Measurements from ENCODE around the gene FUT1. TPM values are rescaled to one million over a fixed set of nuclear protein-coding genes. Genes with fewer than 3 reads are reported as not detected.
A peak's percentile ranks its signal among the peaks of the same experiment; 100 is the strongest.

The FUT1 gene
- total and polyA plus RNA-seq, 3 experiments from 2014 or later: 0.09 TPM; not detected in 1

- Mint-ChIP-seq H3K27ac (peak overlapping the region in 2 of 8 donors; percentile 33 to 76), H3K9me3 (peaks cover 0 to 3% (median 0%) of the 10 kb centered on the region in 5 donors), H3K36me3 (peaks cover 0 to 5% (median 0%) of the 10 kb centered on the region in 3 donors), H3K4me3 (peak overlapping the region in 6 of 7 donors; percentile 18 to 81 (median 56)), H3K27me3 (no peaks in the 10 kb centered on the region), H3K4me1 (peaks cover 20 to 28% (median 22%) of the 10 kb centered on the region in 3 donors)
- DNase-seq: no peak
- Histone ChIP-seq H3K27ac (ENCODE audit: low read depth, low read length) (peak overlapping the region; percentile 70), H3K4me1 (ENCODE audit: insufficient read depth, low read length) (peaks cover 19% of the 10 kb centered on the region), H3K27me3 (ENCODE audit: insufficient read depth, low read length, poor library complexity, severe bottlenecking) (no peaks in the 10 kb centered on the region), H3K4me3 (ENCODE audit: low read length) (no peak overlapping the region), H3K36me3 (ENCODE audit: insufficient read depth, low read length) (no peaks in the 10 kb centered on the region), H3K9me3 (ENCODE audit: low read length) (no peaks in the 10 kb centered on the region)
- CTCF ChIA-PET: interaction anchor here (1.3 kb wide), 1 partner anchor 9 kb away, joined by 6 read pairs; no protein-coding TSS in a partner anchor
- POLR2A ChIA-PET: no interaction called here
These were observed 36.7 kb downstream of the FUT1 start for GRCh38 chr19:48715681-48716171.

- no peaks in the 10 kb centered on the region for H3K36me3 ChIP-seq (ENCODE audit: insufficient read depth, low read length)
- Mint-ChIP-seq H3K4me3 (peak overlapping the region; percentile 74 to 91 (median 81)), H3K9me3 (peaks cover 0 to 3% (median 0%) of the 10 kb centered on the region in 5 donors), H3K4me1 (peaks cover 14 to 23% (median 20%) of the 10 kb centered on the region in 3 donors), H3K27ac (peak overlapping the region in 6 of 8 donors; percentile 51 to 90 (median 79)), H3K27me3 (no peaks in the 10 kb centered on the region), H3K36me3 (peaks cover 0 to 4% (median 0%) of the 10 kb centered on the region in 3 donors)
- peak overlapping the region; percentile 70 for H3K27ac ChIP-seq (ENCODE audit: low read depth, low read length)
- peaks cover 19% of the 10 kb centered on the region for H3K4me1 ChIP-seq (ENCODE audit: insufficient read depth, low read length)
- ChIA-PET CTCF (interaction anchor here (0.9 to 2.3 kb wide), 3 partner anchors 10 to 70 kb away, joined by 3 to 9 read pairs (median 6); no protein-coding TSS in a partner anchor), POLR2A (interaction anchor here (1.2 to 1.7 kb wide), 3 partner anchors 10 to 69 kb away, joined by 3 to 7 read pairs (median 4); partner anchors contain the start of gene CA11)
- no peak for DNase-seq
- H3K27me3 ChIP-seq (ENCODE audit: insufficient read depth, low read length, poor library complexity, severe bottlenecking): no peaks in the 10 kb centered on the region
- H3K4me3 ChIP-seq (ENCODE audit: low read length): peak overlapping the region; percentile 83
- H3K9me3 ChIP-seq (ENCODE audit: low read length): no peaks in the 10 kb centered on the region
These were observed 37.4 kb downstream of the FUT1 start for GRCh38 chr19:48714759-48715675.

GRCh38 chr19:48713864-48714755 is 38.3 kb downstream of the FUT1 start:
- POLR2A ChIA-PET: interaction anchor here (1.2 to 1.7 kb wide), 3 partner anchors 11 to 68 kb away, joined by 3 to 7 read pairs (median 4); partner anchors contain the start of gene CA11
- H3K9me3 ChIP-seq (ENCODE audit: low read length): no peaks in the 10 kb centered on the region
- Mint-ChIP-seq H3K9me3 (peaks cover 0 to 3% (median 0%) of the 10 kb centered on the region in 5 donors), H3K4me1 (peaks cover 14 to 23% (median 20%) of the 10 kb centered on the region in 3 donors), H3K27ac (peak overlapping the region; percentile 22 to 90 (median 79)), H3K27me3 (no peaks in the 10 kb centered on the region), H3K36me3 (peaks cover 0 to 4% (median 0%) of the 10 kb centered on the region in 3 donors), H3K4me3 (peak overlapping the region; percentile 80 to 92 (median 86))
- peaks cover 19% of the 10 kb centered on the region for H3K4me1 ChIP-seq (ENCODE audit: insufficient read depth, low read length)
- no peaks in the 10 kb centered on the region for H3K27me3 ChIP-seq (ENCODE audit: insufficient read depth, low read length, poor library complexity, severe bottlenecking)
- H3K4me3 ChIP-seq (ENCODE audit: low read length): peak overlapping the region; percentile 83
- peak overlapping the region; percentile 70 for H3K27ac ChIP-seq (ENCODE audit: low read depth, low read length)
- CTCF ChIA-PET: interaction anchor here (0.6 to 2.3 kb wide), 5 partner anchors 10 to 265 kb away, joined by 3 to 9 read pairs (median 4); no protein-coding TSS in a partner anchor
- no peaks in the 10 kb centered on the region for H3K36me3 ChIP-seq (ENCODE audit: insufficient read depth, low read length)
- DNase-seq: peak; percentile 95 to 97 (median 97)

- DNase-seq: no peak
- Mint-ChIP-seq H3K4me3 (peak overlapping the region; percentile 80 to 92 (median 86)), H3K36me3 (peaks cover 0 to 5% (median 3%) of the 10 kb centered on the region in 3 donors), H3K27me3 (no peaks in the 10 kb centered on the region), H3K4me1 (peaks cover 14 to 23% (median 20%) of the 10 kb centered on the region in 3 donors), H3K9me3 (peaks cover 0 to 3% (median 0%) of the 10 kb centered on the region in 5 donors), H3K27ac (peak overlapping the region in 5 of 8 donors; percentile 60 to 84 (median 82))
- Histone ChIP-seq H3K27ac (ENCODE audit: low read depth, low read length) (peak overlapping the region; percentile 44), H3K4me3 (ENCODE audit: low read length) (peak overlapping the region; percentile 83), H3K9me3 (ENCODE audit: low read length) (no peaks in the 10 kb centered on the region), H3K4me1 (ENCODE audit: insufficient read depth, low read length) (peaks cover 19% of the 10 kb centered on the region), H3K27me3 (ENCODE audit: insufficient read depth, low read length, poor library complexity, severe bottlenecking) (no peaks in the 10 kb centered on the region), H3K36me3 (ENCODE audit: insufficient read depth, low read length) (no peaks in the 10 kb centered on the region)
- POLR2A ChIA-PET: interaction anchor here (0.7 to 1.7 kb wide), 3 partner anchors 15 to 67 kb away, joined by 3 to 7 read pairs (median 4); partner anchors contain the start of gene CA11
- CTCF ChIA-PET: interaction anchor here (0.6 to 2.3 kb wide), 6 partner anchors 11 to 266 kb away, joined by 3 to 9 read pairs (median 4); no protein-coding TSS in a partner anchor
These were observed 39.2 kb downstream of the FUT1 start for GRCh38 chr19:48713041-48713863.

GRCh38 chr19:48711106-48711662 is 41.3 kb downstream of the FUT1 start:
- Mint-ChIP-seq H3K36me3 (peaks cover 0 to 12% (median 7%) of the 10 kb centered on the region in 3 donors), H3K27ac (peak overlapping the region in 1 of 8 donors; percentile 4), H3K4me1 (peaks cover 14 to 23% (median 20%) of the 10 kb centered on the region in 3 donors), H3K9me3 (peaks cover 0 to 3% (median 0%) of the 10 kb centered on the region in 5 donors), H3K4me3 (peak overlapping the region in 5 of 7 donors; percentile 13 to 64 (median 35)), H3K27me3 (no peaks in the 10 kb centered on the region)
- Histone ChIP-seq H3K27me3 (ENCODE audit: insufficient read depth, low read length, poor library complexity, severe bottlenecking) (no peaks in the 10 kb centered on the region), H3K36me3 (ENCODE audit: insufficient read depth, low read length) (no peaks in the 10 kb centered on the region), H3K27ac (ENCODE audit: low read depth, low read length) (no peak overlapping the region), H3K4me1 (ENCODE audit: insufficient read depth, low read length) (peaks cover 19% of the 10 kb centered on the region), H3K9me3 (ENCODE audit: low read length) (no peaks in the 10 kb centered on the region), H3K4me3 (ENCODE audit: low read length) (no peak overlapping the region)
- ChIA-PET POLR2A (no interaction called here), CTCF (interaction anchor here (0.6 to 2.0 kb wide), 4 partner anchors 9 to 205 kb away, joined by 3 to 8 read pairs (median 4); no protein-coding TSS in a partner anchor)
- no peak for DNase-seq

DNA sequence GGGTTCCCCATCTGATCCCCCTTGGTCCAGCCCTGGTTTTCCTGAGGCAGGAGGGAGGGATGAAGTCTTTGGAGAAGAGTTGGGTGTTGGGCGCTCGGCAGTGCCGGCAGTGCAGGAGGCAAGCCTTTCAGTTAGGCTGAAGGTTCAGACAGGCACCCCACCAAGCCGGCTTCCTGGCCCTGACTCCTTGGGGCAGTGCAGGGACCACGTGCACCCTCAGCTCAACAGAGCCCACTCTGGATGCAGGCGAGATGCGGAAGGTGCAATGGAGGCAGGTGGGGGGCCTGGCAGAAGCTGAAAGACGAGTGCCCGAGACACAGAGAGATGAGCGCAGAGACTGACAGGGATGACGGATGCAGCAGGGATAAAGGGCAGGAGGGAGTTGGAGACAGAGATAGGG is 44.0 kb downstream of the FUT1 start:
- ChIA-PET CTCF (no interaction called here), POLR2A (no interaction called here)
- Mint-ChIP-seq H3K27me3 (no peaks in the 10 kb centered on the region), H3K27ac (peak overlapping the region in 1 of 8 donors; percentile 30), H3K4me1 (peaks cover 8 to 10% (median 10%) of the 10 kb centered on the region in 3 donors), H3K9me3 (peaks cover 0 to 3% (median 0%) of the 10 kb centered on the region in 5 donors), H3K36me3 (peaks cover 5 to 28% (median 9%) of the 10 kb centered on the region in 3 donors), H3K4me3 (peak overlapping the region in 1 of 7 donors; percentile 74)
- peaks cover 8% of the 10 kb centered on the region for H3K4me1 ChIP-seq (ENCODE audit: insufficient read depth, low read length)
- no peak for DNase-seq
- no peak overlapping the region for H3K4me3 ChIP-seq (ENCODE audit: low read length)
- no peaks in the 10 kb centered on the region for H3K36me3 ChIP-seq (ENCODE audit: insufficient read depth, low read length)
- H3K27me3 ChIP-seq (ENCODE audit: insufficient read depth, low read length, poor library complexity, severe bottlenecking): no peaks in the 10 kb centered on the region
- no peak overlapping the region for H3K27ac ChIP-seq (ENCODE audit: low read depth, low read length)
- no peaks in the 10 kb centered on the region for H3K9me3 ChIP-seq (ENCODE audit: low read length)
